ENCODE measurements around the gene GPC5. TPM values are rescaled to one million over a fixed set of nuclear protein-coding genes. Genes with fewer than 3 reads are reported as not detected.

GPC5 gene
- total and polyA plus RNA-seq, 2 of the 13 experiments (the other 11 are each of a cell fraction or from before 2014, with no cell fraction given): 0.02 to 0.07 TPM

- H2AFZ ChIP-seq (ENCODE audit: low read length): no peak overlapping the region
- in situ Hi-C loops (cut with HindIII; ENCODE audit: extremely low pct_ligation_motif_present, low pct_unique_long_range_greater_than_20kb): no loop called here
- no peaks in the 10 kb centered on the region for H3K27me3 ChIP-seq (ENCODE audit: control insufficient read depth in 1 of 2, insufficient read depth in 2 of 2, low read length in 2 of 2)
- FAIRE-seq: peak; percentile 32
- BruUV-seq (replicated peaks): no TSS peak
- no peak overlapping the region for H3K9ac ChIP-seq (ENCODE audit: insufficient read depth, low read depth, low read length)
- peak; percentile 78 for ATAC-seq
- intact Hi-C loops (cut with micrococcal nuclease; ENCODE audit: unreplicated experiment): loop anchor here (10.0 kb wide), 1 partner anchor 410 kb away; no protein-coding TSS in a partner anchor
- H3K9me3 ChIP-seq (ENCODE audit: low read length): peaks cover 9% of the 10 kb centered on the region; the same call in 1 of the 2 replicates
- H3K27ac ChIP-seq (ENCODE audit: extremely low read length, insufficient read depth, low read length): no peak overlapping the region
- no peak overlapping the region for H3K4me3 ChIP-seq (replicated peaks in 1 of 3; ENCODE audit: insufficient read depth in 1 of 3, low read depth in 2 of 3, low read length in 3 of 3)
- peak; percentile 10 for DNase-seq (ENCODE audit: low spot score)
- H3K4me2 ChIP-seq (ENCODE audit: low read depth, low read length): no peak overlapping the region
- POLR2A ChIA-PET: no interaction called here
- WGBS (ENCODE audit: low lambda C conversion rate): 0% methylated on average over 1 of the region's 1 CpG
- no peaks in the 10 kb centered on the region for H3K79me2 ChIP-seq (ENCODE audit: insufficient read depth, low read length)
- H3K36me3 ChIP-seq (replicated peaks in 1 of 2; ENCODE audit: control insufficient read depth in 1 of 2, insufficient read depth in 2 of 2, low read length in 2 of 2): no peaks in the 10 kb centered on the region
- TF ChIP-seq STAG1 (CRISPR knock-in tag; IDR thresholded peaks at IDR 0.05) (peak; percentile 8; the same call in 1 of the 2 replicates), NFYB (CRISPR knock-in tag; IDR thresholded peaks at IDR 0.05) (no peak)
- H3K4me1 ChIP-seq (ENCODE audit: insufficient read depth, low read length): no peaks in the 10 kb centered on the region
- no peaks in the 10 kb centered on the region for H4K20me1 ChIP-seq (ENCODE audit: insufficient read depth, low read length)
- CTCF ChIA-PET (ENCODE audit: low intra/inter-chr PET ratio, low total read pairs): no interaction called here
Observed at GRCh38 chr13:92355213-92355612, 956.8 kb downstream of the GPC5 start.

GRCh38 chr13:92362717-92363116 lies 964.3 kb downstream of the GPC5 start:
- ChIA-PET CTCF (ENCODE audit: low intra/inter-chr PET ratio, low total read pairs) (no interaction called here), POLR2A (no interaction called here)
- in situ Hi-C loops (cut with HindIII; ENCODE audit: extremely low pct_ligation_motif_present, low pct_unique_long_range_greater_than_20kb): no loop called here
- intact Hi-C loops (cut with micrococcal nuclease; ENCODE audit: unreplicated experiment): no loop called here
- BruUV-seq (replicated peaks): no TSS peak
- DNase-seq (ENCODE audit: low spot score) (no peak), ATAC-seq (no peak), FAIRE-seq (no peak)
- Histone ChIP-seq H3K36me3 (replicated peaks in 1 of 2; ENCODE audit: control insufficient read depth in 1 of 2, insufficient read depth in 2 of 2, low read length in 2 of 2) (no peaks in the 10 kb centered on the region), H3K79me2 (ENCODE audit: insufficient read depth, low read length) (no peaks in the 10 kb centered on the region), H3K4me3 (replicated peaks in 1 of 3; ENCODE audit: insufficient read depth in 1 of 3, low read depth in 2 of 3, low read length in 3 of 3) (no peak overlapping the region), H3K4me2 (ENCODE audit: low read depth, low read length) (no peak overlapping the region), H3K9me3 (ENCODE audit: low read length) (peaks cover 9% of the 10 kb centered on the region; the same call in 1 of the 2 replicates), H3K27ac (ENCODE audit: extremely low read length, insufficient read depth, low read length) (no peak overlapping the region), H4K20me1 (ENCODE audit: insufficient read depth, low read length) (no peaks in the 10 kb centered on the region), H3K4me1 (ENCODE audit: insufficient read depth, low read length) (no peaks in the 10 kb centered on the region), H3K27me3 (ENCODE audit: control insufficient read depth in 1 of 2, insufficient read depth in 2 of 2, low read length in 2 of 2) (no peaks in the 10 kb centered on the region; a peak in 1 of 5 replicates), H2AFZ (ENCODE audit: low read length) (no peak overlapping the region), H3K9ac (ENCODE audit: insufficient read depth, low read depth, low read length) (no peak overlapping the region)
- WGBS (ENCODE audit: low lambda C conversion rate): 6% methylated on average over 2 of the region's 2 CpGs
- TF ChIP-seq HHEX (CRISPR knock-in tag; IDR thresholded peaks at IDR 0.05) (no peak), ZC3H13 (CRISPR knock-in tag; IDR thresholded peaks at IDR 0.05) (no peak)

Measured in HepG2 (cell line).